ENCODE results near the gene SDF2.
"Not testable (repeated sequence)": the region's sequence is repeated elsewhere in the genome, so short reads cannot be mapped to it uniquely, and the experiment has no call there.

SDF2 gene

GRCh38 chr17:28682655-28683054, 20.9 kb upstream of the SDF2 start:
- DNase-seq: no peak

- DNase-seq: no peak
These were observed 14.3 kb upstream of the SDF2 start for GRCh38 chr17:28675980-28676379.

DNA sequence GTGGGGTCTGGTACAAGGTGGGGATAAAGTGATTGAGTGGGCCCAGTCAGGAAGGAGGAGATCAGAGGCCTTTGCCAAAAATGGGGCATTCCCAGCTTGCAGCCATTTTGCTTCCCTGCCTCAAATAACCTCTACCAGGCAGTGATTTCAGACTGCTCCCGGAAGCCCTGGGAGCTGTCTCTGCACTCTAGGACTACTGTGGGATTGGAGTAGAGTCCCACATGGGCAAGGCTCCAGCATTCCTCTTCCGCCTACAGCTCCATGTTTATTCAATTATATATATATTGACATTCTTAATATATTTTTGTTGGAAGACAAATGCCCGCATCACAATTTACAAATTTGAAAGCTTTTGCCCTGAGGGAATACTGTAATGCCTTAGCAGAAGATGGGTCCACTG, 13.8 kb upstream of the SDF2 start:
- no peak for DNase-seq

DNA sequence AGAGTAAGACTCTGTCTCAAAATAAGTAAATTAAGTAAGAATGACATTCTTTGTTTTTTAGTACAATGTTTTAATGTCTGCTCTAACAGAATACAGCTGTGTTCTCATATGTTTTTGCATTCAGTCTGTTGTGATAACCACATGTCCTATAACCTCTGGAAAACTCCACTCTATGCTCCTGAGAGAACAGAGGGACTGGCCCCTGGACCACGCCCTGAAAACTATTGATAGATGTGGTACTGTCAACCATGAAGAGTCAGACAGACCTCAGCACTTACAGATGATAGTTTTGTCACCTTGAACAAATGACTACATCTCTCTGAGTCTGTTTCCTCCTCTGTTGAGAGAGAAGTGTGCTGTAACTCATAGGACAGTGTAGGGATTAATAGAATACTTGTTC, 8.2 kb upstream of the SDF2 start:
- DNase-seq: no peak

DNA sequence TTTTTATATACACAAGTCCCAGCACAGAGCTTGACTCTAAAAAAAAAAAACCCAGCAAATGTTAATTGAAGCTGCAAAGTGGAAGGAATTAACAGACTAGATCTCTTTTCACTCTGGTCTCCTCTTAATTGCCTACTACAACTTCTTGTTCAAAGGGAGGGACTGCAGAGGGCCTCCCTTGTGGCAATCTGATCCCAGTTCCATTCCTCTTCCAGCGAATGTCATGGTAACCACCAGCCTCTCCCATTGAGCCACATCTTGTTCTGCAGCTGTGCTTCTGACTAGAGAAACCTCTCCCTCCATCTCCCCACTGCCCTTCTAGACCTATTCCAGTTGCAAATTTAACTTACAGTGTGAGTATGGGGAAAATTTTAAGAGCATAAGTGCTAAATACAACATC, 6.2 kb upstream of the SDF2 start:
- no peak for DNase-seq

- DNase-seq: no peak
These were observed 4.3 kb upstream of the SDF2 start for GRCh38 chr17:28665994-28666393.

- DNase-seq: no peak
These were observed 2.0 kb upstream of the SDF2 start for GRCh38 chr17:28663723-28664122.

DNA sequence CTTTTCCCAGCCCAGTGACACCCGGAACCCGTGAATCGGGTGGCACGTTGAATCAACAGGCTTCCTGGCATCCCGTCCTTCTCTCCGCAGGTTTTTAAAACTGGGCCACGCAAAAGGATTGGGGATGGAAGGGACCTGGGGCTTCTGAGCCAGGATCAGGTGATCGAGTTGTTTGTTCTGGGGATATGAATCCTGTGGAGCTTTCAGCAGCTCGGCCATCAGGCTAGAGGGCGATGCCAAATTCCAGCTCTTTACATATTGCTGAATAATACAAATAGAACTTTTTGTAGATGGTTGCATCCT, 772 bp upstream of the SDF2 start:
- DNase-seq: no peak

DNA sequence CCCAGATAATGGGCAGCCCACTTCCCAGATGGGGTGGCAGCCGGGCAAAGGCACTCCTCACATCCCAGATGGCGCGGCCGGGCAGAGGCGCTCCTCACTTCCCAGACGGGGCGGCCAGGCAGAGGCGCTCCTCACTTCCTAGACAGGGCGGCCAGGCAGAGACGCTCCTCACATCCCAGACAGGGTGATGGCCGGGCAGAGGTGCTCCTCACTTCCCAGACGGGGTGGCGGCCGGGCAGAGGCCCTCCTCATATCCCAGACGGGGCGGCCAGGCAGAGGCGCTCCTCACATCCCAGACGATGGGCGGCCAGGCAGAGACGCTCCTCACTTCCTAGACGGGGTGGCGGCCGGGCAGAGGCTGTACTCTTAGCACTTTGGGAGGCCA, 2.2 kb downstream of the SDF2 start:
- DNase-seq: not testable (repeated sequence)

GRCh38 chr17:28658766-28659496, 2.8 kb downstream of the SDF2 start:
- not testable (repeated sequence) for DNase-seq

DNA sequence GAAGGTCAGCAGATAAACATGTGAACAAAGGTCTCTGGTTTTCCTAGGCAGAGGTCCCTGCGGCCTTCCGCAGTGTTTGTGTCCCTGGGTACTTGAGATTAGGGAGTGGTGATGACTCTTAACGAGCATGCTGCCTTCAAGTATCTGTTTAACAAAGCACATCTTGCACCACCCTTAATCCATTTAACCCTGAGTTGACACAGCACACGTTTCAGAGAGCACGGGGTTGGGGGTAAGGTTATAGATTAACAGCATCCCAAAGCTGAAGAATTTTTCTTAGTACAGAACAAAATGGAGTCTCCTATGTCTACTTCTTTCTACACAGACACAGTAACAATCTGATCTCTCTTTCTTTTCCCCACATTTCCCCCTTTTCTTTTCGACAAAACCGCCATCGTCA, 3.4 kb downstream of the SDF2 start:
- DNase-seq: not testable (repeated sequence)

DNA sequence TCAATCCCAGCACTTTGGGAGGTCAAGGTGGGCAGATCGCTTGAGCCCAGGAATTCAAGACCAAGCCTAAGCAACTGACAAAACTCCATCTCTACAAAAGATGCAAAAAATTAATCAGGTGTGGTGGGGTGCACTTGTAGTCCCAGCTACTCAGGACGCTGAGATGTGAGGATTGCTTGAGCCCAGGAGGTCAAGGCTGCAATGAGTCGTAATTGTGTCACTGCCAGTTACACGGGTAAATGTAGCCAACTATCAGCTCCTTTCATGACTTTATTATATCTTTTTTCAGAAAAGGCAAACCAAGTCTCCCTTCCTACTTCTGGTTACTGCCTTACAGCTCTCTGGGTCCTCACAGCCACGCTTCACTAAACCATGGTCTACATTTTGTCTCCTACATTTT, 4.0 kb downstream of the SDF2 start:
- no peak for DNase-seq

DNA sequence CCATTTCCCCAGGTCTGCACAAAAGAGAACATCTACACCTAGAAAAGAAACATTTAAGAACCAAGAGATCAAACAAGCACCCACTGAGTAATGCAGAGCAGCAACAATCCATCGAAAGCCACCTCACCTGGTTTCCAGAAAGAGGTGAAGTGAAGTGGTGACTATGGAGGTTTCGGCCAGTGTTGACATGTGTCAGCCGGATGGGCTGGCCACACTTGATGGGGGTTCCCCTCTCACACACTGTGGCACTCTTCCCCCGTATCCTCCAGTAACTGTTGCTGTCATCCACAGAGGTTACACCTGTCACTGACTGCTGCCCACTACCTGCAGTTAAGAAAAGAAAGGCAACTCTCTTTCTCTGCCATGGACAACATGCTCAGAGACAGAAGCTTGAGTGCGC, 6.5 kb downstream of the SDF2 start:
- no peak for DNase-seq

- DNase-seq: no peak
These were observed 13.0 kb downstream of the SDF2 start for GRCh38 chr17:28648698-28649097.

GRCh38 chr17:28646039-28646754, 15.5 kb downstream of the SDF2 start:
- DNase-seq: no peak

GRCh38 chr17:28645576-28645939, 16.1 kb downstream of the SDF2 start:
- no peak for DNase-seq

DNA sequence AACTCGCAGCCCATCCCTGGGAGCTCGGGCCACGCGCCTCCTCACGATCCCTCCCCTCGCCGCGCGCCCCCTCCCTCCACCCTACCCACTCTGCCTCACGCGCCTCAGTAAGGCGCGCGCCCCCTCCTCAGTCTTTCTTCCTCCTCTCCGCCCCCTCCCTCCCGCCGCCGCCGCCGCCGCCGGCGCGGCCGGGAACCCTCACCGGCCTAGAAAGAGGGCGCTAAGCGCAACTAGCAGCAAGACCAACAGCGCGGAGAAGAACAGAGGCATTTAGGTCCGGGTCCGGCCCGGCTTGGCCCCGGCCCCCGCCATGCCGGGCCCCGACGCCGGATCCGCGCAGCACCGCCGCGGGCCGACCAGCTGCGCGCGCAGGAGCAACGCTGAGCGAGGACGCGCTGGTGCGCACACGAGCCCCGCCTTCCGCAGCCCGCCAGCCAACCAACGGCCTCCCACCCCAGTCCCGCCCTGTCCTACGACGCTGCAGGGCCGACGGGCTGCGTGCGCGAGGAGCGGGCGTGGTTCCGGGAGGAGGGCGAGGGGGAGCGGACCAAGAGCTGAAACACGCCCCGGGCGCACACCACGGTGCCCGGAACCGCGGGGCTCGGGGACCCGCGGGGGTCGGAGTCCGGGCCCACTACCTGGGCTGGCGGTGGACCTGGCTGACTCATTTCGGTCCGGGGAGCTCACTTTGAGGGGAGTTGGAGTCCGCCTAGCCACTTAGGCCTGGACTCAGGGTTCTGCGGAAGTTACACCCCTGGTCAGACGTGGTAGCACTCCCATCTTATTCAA, 16.7 kb downstream of the SDF2 start, which contains the start of gene BLTP2:
BLTP2 (minus strand) TSS at position 372 of the 789 bp plus-strand sequence; CDS start at position 270, 102 bp downstream.
- peak; percentile 99 for DNase-seq

DNA sequence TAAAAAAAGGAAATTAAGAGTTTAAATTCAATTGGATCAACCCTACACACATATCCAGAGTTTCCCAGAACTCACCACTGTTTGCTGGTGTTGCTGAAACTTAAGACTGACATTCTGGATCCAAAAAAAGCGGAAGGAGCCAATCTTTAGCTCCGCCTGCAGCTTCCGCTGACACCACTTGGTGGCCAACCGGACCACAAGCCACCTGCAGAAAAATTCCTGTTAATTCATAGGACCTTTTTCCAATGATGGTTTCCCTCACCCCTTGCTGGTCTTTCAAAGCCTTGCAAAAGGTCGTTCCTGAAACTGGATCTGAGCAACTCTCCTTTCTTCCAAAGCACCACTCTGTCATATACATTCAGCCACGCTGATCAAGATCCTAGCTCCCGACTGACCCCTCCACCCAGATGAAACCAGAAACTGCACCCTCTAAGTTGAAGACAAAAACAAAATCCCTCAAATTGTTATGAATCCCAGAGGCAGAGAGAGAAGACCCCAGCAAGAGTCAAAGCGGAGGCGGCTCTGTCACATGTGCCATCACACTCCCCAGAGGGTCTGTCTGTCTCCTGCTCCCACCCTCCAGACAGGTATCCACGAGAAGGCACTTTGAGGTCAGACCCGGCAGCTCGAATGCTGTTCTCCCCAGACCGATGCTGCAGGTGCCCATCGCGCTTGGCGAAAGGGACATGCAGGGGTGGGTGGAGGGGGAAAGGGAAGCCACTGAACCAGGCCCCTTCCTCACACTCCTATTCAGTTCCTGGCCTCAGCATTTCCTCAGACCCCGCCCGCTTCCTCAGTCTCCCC, 17.5 kb downstream of the SDF2 start:
- peak; percentile 66 for DNase-seq

DNA sequence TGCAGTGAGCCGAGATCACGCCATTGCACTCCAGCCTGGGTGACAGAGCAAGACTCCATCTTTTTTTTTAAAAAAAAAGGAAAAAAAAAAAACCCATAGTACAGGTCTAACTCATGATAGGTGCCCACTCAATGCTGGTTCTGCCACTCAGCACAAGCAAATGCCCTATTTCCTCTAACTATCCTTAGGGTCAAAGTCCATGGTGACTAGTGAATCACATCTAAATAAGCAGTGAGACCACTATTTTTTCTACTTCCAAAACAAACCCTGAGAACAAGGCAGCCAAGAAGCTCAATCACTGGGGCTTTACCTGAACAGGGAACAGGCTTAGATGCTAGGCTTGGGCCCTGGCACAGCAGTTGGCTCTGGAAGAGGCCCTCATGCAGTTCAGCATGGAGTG, 20.1 kb downstream of the SDF2 start:
- no peak for DNase-seq

DNA sequence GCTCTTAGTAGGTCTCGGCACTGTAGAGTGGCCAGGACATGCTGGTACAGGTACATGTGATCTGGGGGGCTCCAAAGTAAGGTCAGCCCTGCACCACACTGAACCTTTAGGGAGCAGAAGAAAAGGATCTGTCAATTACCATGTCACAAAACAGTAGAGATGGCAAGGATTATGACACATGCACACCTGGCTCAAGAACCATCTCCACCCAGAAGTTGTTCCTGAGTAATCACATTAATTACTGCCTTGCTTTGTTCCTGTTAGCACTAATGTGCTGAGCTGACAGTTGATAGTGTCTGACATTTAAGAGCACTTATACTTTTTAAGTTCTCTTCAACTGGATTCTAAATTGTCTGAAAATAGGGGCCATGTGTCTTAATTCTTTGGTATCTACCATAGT, 26.2 kb downstream of the SDF2 start:
- DNase-seq: no peak

DNA sequence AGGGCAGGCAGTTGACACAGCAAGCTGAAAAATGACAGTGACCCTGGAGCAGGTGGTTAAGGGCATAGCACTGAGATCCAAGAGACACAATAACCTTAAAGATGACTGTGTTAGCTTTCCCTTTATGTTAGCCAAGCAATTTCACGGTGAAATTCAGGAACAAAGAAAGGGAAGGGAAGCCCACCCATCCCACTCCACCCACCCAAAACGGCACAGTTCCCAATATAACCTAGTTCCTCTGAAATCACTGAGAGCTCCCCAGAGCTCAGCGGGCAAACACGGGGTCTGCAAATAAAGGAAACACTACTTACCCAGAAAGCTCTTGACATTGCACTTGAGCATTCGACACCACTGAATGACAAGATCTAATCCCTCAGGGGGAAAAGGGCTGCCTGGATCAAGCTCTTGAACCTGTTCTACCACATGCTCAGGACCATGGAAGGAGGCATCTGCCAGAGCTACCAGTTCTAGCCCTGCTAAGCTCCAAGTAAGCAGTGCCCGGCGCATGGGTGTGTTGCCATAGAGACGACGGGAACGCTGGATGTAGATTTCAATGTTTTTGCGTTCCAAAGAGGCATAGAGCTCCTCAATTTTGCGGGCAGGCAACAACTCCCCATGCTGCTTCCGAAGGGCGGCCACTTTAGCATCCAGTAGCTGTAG, 27.4 kb downstream of the SDF2 start:
- no peak for DNase-seq

DNA sequence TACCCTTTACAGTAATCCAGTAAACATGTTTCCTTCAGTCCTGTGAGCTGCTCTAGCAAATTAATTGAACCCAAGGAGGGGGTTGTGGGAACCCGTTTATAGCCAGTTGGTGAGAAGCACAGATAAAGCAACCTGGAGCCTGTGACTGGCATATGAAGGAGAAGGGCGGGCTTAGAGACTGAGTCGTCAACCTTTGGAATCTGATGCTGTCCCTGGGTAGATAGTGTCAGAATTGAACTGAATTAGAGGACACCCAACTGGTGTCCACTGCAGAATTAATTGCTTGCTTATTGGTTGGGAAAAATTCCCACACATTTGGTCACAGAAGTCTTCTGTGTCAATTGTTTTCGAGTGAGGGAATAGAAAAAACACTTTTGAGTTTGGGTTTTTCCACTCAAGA, 34.9 kb downstream of the SDF2 start:
- DNase-seq: no peak

- no peak for DNase-seq
These were observed 37.6 kb downstream of the SDF2 start for GRCh38 chr17:28624148-28624547.

Measured in 8988T (cell line).